ENCODE results near the gene TNXB.

Gene TNXB, protein sequence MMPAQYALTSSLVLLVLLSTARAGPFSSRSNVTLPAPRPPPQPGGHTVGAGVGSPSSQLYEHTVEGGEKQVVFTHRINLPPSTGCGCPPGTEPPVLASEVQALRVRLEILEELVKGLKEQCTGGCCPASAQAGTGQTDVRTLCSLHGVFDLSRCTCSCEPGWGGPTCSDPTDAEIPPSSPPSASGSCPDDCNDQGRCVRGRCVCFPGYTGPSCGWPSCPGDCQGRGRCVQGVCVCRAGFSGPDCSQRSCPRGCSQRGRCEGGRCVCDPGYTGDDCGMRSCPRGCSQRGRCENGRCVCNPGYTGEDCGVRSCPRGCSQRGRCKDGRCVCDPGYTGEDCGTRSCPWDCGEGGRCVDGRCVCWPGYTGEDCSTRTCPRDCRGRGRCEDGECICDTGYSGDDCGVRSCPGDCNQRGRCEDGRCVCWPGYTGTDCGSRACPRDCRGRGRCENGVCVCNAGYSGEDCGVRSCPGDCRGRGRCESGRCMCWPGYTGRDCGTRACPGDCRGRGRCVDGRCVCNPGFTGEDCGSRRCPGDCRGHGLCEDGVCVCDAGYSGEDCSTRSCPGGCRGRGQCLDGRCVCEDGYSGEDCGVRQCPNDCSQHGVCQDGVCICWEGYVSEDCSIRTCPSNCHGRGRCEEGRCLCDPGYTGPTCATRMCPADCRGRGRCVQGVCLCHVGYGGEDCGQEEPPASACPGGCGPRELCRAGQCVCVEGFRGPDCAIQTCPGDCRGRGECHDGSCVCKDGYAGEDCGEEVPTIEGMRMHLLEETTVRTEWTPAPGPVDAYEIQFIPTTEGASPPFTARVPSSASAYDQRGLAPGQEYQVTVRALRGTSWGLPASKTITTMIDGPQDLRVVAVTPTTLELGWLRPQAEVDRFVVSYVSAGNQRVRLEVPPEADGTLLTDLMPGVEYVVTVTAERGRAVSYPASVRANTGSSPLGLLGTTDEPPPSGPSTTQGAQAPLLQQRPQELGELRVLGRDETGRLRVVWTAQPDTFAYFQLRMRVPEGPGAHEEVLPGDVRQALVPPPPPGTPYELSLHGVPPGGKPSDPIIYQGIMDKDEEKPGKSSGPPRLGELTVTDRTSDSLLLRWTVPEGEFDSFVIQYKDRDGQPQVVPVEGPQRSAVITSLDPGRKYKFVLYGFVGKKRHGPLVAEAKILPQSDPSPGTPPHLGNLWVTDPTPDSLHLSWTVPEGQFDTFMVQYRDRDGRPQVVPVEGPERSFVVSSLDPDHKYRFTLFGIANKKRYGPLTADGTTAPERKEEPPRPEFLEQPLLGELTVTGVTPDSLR (N-terminal part only)

DNA sequence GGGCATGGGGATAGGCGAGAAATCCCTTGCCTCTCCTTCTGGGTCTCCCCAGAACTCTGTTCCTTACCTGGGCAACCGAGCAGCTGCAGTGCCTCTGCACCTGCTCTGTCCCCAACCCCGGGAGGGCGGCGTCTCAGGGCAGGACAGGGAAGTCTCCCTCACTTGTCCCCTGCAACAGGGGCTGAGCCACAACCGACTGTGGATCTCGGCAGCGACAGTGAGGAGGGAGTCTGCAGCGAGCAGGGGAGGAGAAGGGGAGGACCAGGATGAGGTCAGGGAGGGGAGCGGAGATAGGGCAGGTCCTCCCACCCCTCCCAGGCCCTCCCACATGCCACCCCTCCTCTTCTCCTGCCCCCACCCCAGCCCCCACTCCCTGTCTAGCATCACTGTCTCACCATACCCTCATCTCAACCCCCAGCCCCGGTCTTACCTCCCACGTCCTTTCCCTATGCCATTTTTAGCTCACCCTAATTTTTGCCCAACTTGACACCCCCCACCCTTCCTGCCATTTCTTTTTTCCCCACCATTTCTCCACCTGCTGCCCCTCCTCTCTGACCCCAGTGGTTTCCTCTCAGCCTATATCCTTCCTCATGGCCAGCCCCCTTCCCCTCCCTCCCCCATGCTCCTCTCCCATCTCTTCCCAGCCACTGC is at the start of gene TNXB:
TSS of gene TNXB (minus strand) at position 225 of the 651 bp plus-strand sequence. CDS start 11,140 bp downstream, outside the sequence.
- no peak for DNase-seq (ENCODE audit: low spot score)

DNA sequence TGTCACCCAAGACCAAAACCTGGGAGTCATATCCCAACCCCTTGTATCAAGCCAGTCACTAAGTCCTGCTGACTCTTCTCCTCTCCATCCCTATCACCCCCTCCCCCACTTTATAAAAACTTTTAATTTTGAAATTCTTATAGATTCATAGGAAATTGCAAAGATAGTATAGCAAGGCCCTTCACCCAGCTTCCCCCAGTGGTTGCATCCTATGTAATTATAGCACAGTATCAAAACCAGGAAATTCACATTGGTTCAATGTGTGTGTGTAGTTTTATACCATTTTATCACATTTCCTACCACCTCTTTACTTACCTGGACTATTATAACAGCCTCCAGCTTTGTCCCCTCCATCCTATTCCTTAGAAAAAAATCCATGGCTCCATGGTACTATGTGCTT is 48.9 kb upstream of the TNXB start:
- no peak for DNase-seq (ENCODE audit: low spot score)

DNA sequence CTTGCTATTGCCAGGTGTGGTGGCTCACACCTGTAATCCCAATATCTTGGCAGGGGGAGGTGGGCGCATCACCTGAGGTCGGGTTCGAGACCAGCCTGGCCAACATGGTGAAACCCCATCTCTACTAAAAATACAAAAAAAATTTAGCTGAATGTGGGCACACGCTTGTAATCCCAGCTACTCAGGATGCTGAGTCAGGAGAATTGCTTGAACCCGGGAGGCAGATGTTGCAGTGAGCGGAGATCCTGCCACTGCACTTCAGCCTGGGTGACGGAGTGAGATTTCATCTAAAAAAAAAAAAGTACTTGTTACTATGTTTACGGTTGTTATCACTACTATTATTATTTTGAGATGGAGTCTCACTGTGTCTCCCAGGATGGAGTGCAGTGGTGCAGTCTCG is 47.8 kb upstream of the TNXB start:
- DNase-seq (ENCODE audit: low spot score) = no peak

DNA sequence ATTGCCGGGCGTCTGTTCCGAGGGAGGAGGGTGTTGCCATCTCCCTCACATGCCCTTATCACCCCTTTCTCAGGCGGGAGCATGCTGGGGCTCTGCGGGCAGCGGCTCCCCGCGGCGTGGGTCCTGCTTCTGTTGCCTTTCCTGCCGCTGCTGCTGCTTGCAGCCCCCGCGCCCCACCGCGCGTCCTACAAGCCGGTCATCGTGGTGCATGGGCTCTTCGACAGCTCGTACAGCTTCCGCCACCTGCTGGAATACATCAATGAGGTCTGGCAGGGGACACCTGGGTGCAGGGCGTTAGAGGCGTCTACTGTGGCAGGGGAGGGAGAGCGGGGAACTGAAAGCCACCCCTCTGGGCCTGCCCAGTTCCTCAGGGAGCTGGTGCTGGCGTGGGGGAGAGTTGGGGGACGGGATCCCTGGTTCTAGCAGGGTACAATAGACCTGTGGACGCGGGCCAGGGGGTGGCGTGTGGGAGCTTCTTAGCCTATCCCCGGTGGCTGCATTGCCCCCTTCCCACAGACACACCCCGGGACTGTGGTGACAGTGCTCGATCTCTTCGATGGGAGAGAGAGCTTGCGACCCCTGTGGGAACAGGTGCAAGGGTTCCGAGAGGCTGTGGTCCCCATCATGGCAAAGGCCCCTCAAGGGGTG is 45.5 kb upstream of the TNXB start:
- DNase-seq (ENCODE audit: low spot score) = peak; percentile 53

DNA sequence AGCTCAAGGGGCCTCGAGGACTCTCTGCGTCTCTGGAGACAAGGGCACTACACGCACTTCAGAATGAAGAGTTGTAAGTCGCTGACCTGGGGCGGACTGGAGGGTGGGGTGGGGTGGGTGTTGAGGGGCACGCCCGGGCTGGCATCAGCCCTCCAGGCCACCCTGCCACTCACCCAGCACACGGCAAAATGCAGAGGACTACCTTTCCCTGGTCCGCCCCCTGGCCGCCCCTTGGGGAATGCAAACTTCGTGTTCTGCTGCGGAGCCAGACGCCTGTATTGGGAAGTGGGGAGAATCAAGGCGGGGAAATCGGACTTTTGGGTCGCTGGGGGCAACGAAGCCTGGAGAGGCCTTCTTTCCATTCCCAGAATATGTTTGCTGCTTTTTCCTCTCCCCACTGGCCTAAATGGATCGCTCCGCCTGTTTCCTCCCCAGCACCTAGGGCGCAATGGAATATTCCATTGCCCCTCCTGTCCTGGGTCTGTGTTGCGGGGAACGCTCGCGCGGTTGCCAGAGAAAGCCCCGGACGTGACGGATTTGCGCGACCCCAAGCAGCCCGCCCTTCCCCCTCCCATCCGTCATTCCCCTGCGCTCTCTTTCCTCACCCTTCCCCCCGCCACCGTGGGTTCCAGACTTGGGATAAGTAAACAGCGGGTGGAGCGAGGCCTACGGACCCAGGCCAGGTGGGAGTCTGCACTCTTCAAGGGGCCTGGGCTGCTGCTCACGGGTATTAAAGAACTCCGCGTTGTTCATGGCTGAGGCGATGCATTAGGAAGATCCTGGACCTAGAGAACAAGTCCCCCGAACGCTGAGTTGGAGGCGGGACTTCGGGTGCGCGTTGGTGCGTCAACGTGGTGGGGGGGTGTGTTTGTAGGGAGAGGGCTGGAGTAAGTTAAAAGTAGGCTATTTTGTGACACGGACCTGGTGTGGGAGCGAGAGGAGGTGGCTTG is 44.7 kb upstream of the TNXB start, which contains the start of gene PPT2:
TSS of gene PPT2 (plus strand) at position 578 of the 950 bp plus-strand sequence. CDS start 454 bp downstream, outside the sequence.
- peak; percentile 94 for DNase-seq (ENCODE audit: low spot score)

DNA sequence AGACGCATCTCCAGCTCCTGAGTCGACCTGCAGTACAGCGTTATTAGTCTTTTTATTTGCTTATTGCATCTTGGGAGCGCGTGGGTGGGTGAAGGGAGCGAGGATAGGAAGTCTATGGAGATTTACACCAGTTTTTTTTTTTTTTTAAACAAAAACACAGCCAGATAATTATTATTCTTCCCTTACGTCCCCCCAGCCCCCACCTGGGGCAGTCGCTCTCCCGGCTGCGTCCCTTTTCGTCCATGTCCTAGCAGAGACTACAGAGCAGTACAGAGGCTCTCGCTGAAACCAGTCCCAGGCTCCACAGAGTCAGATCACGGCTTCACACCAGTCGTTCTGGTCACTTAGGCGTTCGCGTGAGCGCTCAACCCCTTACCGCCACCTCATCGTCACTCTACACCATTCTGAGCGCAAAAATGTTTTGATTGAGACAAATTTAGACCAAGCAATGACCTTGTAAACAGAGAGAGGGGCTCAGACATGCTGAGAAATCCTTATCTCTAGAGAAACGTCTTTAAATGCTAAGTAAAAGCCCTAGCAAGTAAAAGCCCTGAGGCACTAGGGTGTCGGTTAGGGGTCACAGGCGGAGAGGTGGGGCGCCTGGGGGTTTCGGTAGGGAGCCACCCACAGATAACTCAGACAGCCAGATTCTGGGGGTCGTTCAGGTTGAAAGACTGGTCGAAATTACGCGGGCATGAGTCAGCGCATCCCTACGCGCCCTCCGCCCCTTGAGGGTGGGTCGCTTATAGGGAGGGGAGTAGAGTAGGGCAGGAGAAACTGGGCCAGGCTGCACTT is 43.8 kb upstream of the TNXB start:
- no peak for DNase-seq (ENCODE audit: low spot score)

DNA sequence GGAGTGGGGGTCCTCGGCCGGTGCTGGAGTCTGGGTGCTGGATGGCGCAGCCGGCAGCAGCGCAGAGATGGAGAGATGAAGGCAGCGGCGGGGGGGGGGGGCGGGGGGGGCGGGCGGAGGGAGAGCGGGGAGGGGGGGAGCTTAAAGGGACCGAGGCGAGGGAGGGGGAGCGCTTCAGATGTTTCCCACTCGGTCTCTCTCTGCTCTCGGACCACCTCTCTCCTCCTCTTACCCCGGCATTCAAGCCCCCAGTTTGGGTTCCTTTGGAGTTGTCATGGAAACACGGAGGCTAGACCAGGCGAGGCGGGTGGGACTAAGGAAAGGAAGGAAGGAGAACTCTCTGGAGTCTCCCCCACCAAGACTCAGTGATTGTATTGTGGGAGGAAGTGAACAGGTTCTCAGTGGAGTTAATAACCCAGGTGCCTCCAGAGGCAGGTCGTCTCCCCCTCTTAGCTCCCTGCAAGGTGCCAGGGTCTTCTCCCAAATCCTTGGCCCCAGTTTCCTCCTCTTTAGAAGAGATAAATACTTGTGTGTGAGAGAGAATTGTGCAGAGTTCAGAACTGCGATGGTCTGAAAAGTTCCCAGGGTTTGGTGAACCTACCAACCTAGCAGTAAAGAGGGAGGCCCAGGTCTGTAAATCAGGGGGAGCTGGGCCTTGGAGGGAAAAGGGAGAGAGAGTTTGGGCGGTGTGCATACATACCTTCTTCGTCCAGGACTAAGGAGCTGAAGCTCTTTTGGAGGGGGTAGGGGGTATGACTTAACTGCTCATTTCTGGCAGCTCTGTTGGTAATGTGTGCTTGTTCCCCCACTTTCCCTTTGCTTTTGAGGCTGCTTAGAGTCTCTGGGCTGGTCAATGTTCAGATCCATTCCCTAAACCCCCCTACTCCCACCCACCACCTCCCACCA is 43.0 kb upstream of the TNXB start, which contains the start of gene PRRT1:
TSS of gene PRRT1 (minus strand) at position 77 of the 906 bp plus-strand sequence. CDS start 112 bp downstream, outside the sequence.
- peak; percentile 52 for DNase-seq (ENCODE audit: low spot score)

DNA sequence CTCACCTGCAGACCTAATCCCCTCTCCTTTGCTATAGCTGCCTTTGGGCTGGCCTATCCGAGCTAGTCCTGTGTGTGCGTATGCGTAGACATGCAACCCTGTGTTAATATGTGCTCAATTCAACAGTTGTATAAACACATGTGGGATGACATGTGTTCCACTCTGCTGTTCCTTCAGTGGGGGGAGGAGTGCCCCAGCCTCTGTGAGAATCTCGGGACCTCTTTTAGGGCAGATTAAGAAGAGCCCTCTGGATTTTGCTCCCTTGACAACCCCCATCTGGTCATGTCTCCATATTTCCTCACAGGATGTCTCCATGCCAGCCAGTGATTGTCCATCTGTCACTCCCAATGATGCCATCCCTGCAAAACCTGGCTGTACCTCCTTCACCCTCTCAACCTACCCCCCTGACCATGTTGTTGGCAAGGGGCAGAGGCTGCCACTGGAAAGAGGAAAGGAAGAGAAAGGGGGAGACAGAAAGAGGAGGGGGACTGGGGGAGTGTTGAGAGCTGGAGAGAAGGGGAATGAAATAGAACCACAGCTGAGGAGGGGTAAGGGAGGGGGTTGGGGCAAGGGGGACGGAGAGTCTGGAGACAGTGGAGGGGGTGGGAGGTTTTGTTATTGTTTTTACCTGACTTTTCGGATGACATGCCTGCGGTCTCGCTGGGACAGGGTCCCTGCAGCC is 42.2 kb upstream of the TNXB start:
- DNase-seq (ENCODE audit: low spot score) = no peak

DNA sequence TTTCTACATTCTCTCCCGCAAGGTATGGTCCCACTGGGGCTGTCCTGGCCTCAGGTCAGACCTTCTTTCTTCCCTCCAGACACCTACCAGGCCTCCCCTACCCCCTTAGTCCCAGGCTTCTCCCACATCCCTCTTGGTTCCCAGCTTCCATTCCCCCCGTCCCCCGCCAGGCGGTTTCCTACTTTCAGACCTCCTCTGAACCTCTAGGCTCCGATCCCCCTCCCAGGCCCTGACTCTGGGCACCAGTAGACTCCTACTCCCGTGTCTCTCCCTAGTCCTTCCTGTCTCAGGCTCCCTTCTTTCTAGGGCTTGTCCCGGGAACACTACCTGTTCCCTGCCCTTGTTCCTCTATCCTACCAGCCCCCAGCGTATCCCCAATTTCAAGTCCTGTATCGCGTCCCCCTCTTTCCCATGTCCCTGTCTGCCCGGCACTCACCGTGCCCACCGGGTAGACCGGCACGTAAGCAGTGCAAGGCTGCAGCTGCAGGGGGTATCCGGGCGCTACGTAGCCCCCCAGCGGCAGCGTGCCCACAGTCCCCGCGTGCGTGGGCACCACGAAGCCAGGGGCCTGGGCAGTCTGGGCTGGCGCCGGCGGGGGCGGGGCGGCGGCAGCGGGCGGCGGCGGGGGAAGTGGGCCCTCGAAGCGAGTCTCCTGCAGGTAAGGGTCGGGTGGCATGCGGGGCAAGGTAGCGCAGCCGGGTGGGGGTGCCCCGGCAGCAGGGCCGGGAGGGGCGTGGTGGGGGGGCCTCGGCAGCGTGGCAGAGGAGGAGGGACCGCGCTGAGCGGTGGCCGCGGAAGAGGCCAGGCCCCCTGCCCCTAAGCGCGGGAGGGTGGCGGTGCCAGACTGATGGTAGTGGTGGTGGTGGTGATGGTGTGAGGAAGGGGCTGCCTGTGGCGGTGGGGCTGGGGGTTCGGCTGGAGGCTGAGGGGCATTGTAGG is 41.1 kb upstream of the TNXB start:
- no peak for DNase-seq (ENCODE audit: low spot score)

DNA sequence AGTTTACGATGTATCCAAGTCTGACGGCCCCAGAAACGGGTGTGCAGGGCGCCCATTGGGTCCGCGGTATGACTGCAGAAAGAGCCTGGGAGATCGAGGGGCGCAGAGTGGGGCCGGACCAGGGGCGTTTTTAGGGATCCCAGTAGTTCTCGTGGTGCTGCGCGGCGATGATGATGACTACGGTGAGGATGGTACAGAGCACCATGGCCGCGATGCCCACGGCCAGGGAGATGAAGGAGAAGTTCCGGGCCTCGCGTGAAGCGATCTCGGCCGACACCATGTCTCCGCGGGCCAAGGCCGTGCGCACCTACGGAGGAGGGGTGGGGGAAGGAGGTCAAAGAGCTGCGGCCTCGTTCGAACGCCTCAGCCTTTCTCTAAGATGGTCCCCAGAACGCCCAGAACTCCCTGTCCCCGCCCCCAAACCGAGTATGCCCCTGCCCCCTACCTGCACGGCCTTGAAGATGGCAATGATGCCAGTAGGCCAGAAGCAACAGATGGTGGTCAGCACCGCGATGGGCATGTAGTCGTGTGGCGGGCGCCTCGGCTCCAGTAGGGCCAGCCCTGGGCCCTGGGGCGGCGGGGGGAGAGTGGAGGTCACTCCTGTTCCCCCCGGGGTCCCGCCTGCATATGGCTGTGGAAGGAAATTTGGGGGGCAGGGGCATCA is 40.1 kb upstream of the TNXB start:
- no peak for DNase-seq (ENCODE audit: low spot score)

DNA sequence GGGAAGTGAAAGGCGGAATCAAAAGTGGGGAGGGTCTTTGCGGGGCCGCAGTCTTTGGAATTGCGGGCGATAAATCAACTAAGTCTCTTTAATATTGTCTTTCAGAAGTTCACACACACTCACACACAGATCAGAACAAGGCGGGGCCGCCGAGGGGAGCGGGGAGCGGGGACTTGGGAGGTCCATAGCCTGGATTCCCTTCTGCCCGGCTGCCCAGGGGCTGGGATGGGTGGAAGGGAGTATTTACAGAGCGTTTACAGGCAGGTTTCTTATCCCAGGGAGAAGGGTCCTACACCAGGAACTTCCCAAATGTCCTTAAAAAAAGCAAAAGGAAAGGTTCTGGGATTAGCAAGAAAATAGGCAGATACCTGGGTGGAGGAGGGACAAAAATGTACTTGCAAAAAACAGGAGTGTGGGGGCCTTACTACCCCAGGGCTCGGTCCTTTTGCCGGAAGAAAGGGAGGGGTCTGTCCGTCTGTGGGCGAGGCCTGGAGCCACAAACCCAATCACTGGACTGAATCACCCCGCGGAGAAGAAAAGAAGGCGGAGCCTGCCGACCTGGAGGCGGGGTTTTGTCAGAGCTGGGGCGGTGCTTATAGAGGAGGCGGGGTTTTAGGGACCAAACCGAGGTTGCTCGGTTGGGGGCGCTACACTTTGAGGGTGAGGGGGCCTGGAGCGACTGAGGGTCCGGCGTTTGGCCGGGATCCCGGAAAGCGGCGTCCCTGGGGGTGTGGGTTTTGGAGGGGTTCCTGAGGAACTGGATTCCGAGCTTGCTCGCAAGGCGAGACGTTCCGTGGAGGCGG is 39.4 kb upstream of the TNXB start:
- no peak for DNase-seq (ENCODE audit: low spot score)

DNA sequence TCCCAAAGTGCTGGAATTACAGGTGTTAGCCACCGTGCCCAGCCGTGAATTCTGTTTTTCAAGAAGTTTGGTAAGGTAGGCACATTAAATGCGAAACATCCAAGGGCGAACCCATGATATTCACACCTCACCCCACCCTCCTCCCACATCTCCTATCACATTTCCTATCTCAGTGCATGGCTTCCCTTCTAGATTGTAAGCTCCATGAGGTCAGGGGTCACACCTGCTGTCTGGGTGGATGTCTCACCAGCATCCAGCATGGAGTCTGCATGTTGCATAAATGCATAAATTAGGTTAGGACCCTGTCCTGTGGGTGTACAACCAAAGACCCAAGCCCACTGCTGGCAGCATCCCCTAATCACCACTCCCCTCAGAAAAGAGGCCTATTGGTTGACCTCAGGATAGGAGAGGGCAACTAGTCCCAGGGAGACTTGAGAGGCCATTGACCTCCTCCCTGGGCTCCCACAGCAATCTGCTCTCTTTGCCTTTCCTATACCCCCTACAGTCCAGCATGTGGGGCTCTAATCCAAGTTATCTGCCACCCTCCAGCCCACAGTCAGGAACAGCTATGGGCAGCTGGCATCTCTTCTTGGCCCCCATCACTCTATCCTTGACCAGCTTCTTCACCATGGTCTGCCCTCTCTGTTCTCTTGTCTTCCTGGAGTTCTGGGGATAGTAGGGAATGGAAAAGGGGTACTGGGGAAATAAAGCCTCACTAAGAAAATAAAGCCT is 38.4 kb upstream of the TNXB start:
- no peak for DNase-seq (ENCODE audit: low spot score)

DNA sequence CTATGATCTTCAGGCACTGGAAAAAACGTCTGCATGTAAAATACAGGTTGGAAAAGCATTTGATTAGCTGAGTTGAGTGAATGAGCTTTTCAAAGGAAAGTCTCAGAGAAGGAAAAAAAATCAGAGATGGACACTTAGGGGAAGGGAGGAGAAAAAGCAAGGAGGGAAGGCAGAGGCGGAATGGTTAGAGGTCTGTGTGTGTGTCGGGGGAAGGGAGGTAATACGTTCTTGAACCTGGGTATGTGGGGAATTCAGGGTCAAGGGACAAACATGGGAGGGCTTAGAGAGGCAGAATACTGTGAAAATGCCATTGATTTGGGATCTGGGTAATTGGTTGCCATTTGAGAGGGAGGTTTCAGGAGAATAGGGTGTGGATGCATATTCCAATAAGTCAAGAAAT is 37.5 kb upstream of the TNXB start:
- DNase-seq (ENCODE audit: low spot score) = no peak

DNA sequence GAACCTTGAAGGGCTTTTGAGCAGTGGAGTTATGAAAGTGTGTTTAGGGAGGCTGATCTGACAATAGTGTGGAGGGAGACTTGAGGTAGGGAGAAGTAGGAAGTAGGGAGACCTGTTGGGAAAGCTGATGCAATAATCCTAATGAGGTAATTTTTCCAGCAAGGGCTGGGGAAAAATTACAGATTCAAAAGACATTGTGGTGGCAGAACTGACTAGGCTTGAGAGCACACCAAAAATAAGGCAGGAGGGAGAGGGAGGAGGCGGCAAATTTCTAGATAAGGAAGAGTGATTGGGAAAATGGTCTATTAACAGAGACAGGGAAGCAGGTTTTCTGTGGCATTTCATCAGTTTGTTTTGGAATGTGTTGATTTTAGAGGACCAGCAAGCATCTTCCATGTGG is 37.1 kb upstream of the TNXB start:
- DNase-seq (ENCODE audit: low spot score) = peak; percentile 58
